DMS79 treated with DMSO at 0.1 percent for 48 hours (cell line): Measurements from ENCODE around the gene GMPPA.

Experiments
- DNase-seq: peaks from one replicate; lab custom pipeline; 2025; lab: John Stamatoyannopoulos, UW

The GMPPA gene

DNA sequence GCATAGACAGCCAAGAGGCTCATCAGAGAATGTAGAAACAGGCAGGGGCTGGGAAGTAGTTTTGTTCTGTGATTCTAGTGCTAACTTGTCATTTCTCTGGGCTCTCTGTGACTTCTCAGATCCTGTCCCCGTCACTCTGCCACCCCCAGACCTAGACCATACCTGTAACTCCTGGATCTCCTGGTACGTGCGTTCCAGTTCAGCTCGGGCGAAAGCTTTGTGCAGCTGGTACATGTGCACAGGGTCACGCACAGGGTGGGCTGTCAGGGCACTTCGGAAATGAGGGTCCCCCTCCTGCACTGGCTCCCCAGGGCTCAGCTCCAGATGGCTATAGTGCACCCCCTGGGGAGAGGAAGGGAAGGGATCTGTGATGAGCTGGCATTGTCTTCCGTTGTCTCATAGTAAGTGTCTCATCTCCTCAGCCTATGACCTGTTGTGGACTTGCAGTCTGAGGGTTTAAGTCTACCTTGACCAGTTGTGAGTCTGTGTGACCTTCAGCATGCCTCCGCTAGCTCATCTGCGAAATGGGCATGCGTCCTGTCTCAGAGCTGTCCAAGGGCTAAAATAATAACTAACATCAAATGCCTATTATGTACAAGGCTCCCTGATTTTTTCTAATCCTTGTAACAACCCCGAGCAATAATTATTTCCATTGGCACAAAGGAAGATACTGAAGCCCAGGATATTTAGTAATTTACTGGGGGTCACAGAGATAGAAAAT, 42.3 kb downstream of the GMPPA start:
- no peak for DNase-seq

DNA sequence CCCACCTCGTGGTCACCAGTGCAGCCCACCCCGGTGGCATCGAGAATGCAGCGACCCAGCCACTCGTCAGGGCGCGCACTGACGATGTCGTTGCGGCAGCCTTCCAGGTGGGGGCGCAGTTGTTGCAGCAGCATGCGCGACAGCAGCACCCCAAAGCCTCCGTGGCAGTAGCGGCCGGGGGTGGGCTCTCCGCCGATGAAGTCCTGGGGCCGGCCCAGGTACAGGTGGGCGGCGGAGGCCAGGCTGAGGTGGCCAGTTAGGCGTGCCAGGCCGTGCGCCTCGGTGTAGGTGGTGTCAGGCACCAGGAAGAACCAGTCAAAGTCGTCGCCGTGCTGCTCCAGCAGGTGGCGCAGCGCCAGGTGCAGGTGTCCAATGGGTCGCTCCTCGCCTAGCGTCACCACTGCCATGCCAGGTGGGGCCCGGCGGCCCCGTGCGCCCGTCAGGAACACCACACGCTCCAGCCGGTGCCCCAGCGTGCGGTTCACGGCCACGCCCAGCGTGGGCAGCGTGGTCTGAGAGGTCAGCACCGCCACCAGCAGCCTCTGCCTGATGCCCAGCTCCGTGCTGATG, 43.0 kb downstream of the GMPPA start:
- DNase-seq = peak; percentile 64

DNA sequence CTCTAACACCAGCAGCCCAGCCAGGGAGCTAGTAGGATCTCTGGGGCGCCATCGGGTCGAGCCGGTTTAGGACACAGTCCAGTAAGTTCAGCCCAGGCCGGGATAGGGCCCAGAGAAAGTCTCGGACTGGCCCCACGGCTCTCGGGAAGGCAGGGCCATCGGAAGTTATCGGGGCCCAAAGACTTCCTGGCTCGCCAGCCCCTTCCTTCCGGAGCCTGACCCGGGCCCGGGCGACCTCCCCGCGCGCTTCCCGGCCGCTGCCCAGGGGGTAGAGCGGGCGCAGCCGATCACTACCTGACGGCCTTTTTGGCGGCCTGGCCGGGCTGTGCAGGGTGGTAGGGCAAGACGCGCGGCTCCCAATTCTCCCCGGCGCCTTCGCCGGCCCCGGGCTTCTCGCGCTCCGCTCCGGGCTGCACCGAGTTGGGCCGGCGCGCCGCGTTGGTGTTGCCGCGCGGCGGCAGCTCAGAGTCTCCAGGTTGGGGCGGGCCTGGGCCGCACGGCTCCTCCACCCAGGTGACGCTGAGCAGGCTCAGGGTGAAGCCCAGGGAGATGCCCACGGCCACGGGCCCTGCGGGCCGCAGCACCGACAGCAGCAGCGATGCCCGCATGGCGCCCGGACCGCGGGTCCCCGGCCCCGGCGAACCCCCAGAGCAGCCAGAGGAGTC, 44.4 kb downstream of the GMPPA start:
- DNase-seq = no peak

DNA sequence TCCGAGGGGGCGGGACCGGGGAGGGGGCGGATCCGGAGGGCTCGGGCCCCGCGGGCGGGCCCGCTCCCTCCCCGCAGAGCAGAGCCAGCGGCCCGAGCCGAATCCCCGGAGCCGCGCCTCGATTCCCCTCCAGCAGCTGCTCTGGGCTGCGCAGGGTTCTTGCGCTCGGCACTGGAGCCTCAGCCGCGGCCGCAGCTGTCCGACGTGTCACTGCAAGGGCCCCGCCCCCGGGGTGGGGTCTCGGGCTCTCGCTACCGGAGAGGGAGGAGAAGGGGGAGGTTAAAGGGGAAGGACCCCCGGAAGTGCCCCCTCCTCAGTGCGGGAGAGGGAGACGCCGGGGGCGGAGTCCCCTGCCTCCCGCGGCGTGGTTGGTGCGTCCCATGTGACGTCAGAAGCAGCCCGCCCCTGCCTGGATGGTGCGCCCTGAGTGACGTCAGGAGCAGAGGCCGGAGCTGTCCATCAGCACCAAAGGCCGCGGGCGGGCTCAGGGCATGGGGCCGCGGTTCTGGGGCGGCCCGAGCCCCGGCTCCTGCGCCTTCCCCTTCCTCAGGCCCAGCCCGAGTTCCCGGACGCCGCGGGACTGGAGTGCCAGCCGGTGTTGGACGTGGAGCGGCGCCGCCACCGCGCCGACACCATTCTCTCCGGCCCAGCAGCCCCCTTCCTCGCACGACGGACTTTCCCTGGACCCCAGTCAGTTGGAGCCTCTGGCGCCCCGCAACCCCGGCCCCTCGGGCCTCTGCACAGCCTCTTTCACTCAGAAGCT, 45.1 kb downstream of the GMPPA start, which contains the start of the genes CHPF and TMEM198:
TSS of gene CHPF (minus strand) at position 214 of the 763 bp plus-strand sequence. CDS start 271 bp downstream, outside the sequence.
TSS of gene TMEM198 (plus strand) at position 433 of the 763 bp plus-strand sequence. CDS start 700 bp downstream, outside the sequence.
- DNase-seq = peak; percentile 90

DNA sequence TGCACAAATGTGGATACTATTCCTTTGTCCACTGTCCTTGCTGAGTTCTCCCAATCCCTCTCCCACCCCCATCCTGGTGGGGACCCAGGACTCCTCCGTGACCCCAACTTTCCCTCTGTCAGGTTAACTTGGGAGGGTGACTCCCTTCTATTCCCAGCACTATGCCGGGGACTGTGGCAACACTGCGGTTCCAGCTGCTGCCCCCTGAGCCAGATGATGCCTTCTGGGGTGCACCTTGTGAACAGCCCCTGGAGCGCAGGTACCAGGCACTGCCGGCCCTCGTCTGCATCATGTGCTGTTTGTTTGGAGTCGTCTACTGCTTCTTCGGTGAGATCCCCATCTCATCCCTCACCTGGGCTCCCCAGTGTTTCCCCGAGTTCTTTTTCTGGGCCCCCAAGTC, 45.9 kb downstream of the GMPPA start:
- no peak for DNase-seq

DNA sequence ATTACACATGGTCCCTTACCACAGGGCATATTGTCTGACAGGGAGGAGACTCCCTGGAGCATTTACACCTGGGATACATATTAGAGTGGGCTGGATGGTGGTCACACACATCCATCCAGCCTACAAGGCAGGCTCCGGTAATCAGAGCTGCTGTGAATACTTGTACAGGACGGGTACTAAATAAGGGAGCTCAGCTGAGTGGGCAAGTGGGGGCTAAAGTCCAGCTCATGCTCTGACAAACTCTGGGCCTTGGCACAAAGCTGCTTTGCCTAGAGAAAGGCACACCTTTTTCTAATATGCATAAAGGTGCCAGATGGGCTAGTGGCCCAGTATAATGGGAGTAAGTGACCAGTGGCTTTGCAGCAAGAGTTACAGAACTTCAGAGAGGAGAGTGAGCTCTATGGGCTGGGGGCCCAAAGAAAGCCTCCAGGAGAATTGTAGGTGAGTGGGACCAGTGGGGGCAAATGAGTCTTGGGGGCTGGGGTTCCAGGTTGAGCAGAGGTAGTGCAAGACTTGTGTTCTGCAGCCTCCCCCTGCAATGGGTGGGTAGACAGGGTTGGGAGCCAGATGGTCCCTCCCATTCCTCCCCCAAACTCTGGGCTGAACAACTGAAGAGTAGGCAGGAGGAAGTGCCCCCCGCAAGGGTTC, 46.7 kb downstream of the GMPPA start:
- no peak for DNase-seq

DNA sequence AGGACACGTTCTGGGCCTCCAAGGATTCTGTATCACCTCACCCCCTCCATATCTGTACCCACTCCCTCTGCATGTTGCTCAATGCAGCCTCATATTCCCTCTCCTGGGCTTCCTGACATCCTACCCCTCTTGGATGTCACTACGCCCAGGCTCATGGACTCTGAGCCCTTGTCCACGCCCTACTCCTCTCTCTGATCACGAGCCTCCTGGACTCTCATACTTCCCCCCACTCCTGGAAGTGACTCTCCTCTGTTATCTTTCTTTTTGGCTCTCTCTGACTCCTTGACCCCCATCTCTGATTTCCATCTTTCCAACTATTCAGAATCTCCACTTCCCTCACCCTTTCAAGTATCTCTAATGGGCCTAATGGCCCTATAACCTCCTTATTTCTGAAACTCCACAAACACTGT, 47.3 kb downstream of the GMPPA start:
- no peak for DNase-seq

DNA sequence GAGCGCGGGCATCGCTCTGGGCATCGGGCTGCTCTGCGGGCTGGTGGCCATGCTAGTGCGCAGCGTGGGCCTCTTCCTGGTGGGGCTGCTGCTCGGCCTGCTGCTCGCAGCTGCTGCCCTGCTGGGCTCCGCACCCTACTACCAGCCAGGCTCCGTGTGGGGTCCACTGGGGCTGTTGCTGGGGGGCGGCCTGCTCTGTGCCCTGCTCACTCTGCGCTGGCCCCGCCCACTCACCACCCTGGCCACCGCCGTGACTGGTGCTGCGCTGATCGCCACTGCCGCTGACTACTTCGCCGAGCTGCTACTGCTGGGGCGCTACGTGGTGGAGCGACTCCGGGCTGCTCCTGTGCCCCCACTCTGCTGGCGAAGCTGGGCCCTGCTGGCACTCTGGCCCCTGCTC, 48.9 kb downstream of the GMPPA start:
- no peak for DNase-seq

DNA sequence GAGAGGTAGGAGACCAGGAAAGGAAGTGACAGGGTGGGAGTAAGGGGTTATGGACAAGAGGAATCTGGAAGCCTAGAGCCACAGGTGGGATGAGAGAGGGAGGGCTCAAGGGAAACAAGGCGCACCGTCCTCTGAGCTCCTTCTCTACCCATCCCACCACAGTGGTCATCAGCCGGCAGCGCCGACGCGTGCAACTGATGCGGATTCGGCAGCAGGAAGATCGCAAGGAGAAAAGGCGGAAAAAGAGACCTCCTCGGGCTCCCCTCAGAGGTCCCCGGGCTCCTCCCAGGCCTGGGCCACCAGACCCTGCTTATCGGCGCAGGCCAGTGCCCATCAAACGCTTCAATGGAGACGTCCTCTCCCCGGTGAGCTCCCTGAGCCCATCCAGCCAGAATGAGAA, 50.3 kb downstream of the GMPPA start:
- no peak for DNase-seq

DNA sequence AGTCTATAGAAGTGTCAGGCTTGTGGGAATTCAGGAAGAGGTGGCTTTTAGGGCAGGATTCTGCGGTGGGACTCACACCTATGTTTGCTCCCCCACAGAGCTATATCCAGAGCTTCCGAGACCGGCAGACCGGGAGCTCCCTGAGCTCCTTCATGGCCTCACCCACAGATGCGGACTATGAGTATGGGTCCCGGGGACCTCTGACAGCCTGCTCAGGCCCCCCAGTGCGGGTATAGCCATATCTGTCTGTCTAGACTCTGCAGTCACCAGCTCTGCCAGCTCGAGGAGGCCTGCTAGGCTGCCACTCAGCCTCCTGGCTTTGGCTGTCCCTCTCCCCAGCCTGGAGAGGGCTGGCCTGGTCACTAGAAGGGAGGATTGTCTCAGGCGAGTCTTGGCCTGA, 50.9 kb downstream of the GMPPA start:
- DNase-seq = no peak

DNA sequence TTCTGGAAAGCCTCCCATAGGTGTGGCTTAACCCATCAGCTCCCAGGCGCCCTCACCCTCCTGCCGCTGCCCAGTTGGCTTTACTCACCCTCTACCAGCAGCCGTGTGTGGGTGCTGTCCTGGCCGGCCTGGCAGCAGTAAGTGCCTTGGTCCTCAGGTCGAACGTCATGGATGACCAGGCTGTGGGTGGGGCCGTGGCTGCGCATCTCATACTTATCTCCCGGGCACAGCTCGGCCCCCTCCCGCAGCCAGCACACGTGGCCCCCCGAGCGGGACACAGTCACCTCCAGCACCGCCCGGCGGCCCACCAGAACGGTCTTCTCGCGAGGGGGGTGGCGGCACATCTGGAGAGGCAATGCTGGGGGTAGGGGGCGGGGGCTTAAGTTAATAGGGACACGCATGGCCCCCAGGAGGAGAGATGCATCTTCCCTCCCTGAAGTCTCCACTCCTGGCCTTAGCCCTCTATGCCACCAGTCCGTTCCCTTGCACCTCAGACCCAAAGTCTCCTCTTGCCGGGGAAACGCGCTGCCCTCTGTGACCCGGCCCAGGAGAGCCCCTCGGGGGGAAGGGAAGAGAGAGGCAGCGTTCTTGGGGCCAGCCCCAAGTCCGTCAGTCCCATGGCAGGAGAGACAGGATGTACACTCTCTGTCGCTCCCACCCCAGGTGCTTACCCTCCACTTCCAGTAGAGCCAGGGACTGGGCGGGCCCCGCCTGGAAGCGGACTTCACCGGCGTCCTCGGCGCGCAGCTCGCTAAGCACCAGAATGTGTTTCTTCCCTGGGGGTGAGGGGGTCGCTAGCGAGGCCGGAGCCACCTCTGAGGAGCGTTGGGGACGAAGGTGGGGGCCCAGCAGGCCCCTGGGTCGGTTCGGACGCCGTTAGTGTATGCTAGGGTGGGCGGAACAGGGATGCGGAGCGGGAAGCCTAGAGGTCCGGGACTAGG, 53.0 kb downstream of the GMPPA start:
- DNase-seq = no peak

DNA sequence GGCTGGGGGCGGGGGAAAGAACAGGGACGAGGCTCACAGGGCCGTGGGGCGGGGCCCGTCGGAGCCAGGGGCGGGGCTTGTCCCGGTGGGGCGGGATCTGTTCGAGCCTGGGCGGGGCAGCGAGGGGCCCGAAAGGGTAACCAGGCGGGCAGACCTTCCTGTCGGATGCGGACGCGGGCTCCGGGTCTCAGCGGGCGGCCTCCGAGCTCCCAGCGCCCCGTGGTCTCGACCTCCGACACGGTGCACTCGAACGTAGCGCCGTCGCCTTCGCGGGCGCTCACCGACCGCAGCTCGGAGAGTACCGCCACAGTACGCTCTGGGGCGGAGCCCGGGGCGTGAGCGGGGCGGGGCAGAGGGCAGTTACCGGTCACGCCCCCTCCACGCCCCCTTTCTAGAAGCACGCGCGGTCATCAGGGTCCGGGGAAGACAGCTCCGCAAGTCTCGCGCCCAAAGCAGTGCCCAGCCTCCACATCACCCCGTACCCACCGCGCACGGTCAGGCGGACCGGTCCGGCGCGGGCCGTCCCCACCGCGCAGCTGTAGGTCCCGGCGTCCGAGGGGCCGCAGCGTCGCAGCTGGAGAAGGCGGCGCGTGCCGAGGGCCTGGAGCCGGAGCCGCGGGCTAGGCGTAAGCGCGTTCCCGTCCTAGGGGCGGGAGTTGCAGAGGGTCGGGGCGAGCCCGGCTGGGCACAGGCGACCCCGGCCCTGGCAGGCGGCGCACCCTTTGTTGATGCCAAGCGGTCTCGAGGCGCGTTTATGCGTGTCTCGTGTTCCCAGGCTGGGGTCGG, 53.9 kb downstream of the GMPPA start:
- DNase-seq = peak; percentile 77

DNA sequence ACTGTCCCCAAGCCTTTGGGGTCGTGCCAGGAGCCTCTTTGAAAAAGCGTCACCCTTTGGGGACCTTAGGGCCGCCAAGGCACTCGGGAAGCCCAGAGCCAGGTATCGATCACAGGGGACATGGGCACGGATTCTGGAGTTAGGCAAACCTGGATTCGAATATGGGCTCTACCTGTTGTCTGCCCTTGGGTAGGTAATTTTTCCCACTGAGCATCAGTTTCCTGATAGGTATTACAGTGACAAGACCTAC, 54.4 kb downstream of the GMPPA start:
- no peak for DNase-seq

DNA sequence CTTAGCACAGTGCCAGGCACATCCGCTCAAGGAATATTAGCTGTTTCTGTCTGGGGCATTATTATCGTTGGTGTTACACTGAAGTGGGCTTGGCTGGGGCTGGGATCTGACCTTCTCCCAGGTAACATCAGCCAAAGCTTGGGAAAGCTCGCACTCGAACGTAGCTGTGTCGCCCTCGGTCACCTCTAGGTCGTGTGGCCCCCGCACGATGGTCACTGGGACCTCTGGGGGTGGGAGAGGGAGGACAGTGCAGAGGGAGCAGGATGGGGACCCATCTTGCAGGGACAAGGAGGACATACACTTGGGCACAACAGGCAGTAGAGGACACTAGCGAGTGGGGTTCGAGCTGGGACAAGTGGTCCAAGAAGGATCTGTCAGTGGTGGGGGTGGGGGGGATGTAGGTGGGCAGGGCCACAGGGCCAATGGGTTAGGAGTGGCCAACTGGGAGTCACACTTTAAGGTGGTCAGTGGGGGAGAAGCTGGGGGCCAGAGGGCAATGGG, 54.8 kb downstream of the GMPPA start:
- DNase-seq = no peak

DNA sequence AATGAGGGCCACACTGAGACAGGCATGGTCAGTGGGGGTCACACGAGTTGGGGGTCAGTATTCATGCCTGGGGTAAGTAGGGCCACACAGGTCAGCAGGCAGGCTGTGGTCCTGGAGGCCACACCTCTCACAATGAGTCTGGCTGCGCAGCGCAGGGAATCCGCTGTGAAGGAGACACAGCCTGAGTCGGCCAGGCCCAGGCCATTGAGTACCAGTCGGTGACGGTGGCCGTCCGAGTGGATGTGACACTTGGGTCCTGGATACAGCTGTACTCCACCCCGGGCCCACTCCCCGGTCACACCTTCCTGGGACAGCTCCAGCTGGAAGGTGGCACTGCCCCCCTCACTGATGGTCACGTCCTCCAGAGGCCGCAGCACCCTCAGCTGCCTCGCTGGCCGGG, 55.7 kb downstream of the GMPPA start:
- DNase-seq = no peak

DNA sequence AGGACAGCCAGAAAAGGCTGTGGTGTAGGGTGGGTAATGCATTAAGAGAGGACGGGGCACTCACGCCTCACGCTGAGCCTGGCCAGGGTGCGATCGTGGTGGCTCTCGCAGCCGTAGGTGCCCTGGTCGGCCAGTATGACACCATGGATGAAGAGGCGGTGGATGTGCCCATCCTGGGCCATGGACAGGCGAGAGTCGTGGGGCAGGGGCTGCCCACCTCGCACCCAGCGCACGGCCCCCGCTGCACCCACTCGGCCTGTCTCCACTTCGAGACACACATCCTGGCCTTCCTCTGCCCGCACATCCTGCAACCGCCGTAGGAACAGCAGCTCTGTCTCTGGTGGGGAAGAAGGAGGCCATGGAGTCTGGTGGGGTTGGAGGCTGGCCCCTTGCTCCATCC, 57.3 kb downstream of the GMPPA start:
- no peak for DNase-seq

DNA sequence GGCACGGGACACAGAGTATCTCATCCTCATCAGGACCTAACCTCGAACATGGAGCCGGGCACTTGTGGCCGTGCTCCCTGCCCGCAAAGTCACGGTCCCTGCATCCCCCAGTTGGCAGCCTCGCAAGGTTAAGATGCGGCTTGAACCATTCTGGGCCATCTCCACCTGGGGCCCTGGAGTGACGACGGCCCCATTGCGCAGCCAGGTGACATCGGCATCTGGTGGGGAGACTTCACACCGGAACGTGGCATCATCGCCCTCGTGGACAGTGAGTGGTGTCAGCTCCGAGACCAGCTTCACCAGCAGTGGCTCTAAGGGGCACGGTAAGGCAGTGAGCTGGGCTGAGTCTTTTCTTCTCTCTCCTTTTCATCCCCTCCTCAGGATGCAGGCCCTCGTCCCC, 57.7 kb downstream of the GMPPA start:
- DNase-seq = no peak
